HG03045 (cell line): ENCODE data around the gene IMMP2L.

Experiments used
- ATAC-seq: cut with Tn5 transposase; IDR thresholded peaks from one replicate; pipeline ENCODE4 v1.9.1; 2021; ENCODE audit warnings: mild to moderate bottlenecking, moderate library complexity; ENCODE audit not compliant: unreplicated experiment

The IMMP2L gene

GRCh38 chr7:111232249-111233084 lies 329.8 kb downstream of the IMMP2L start:
- no peak for ATAC-seq

- ATAC-seq = no peak
These were observed 332.4 kb downstream of the IMMP2L start for GRCh38 chr7:111229916-111230315.

GRCh38 chr7:111229181-111229740 lies 333.0 kb downstream of the IMMP2L start:
- ATAC-seq = no peak

GRCh38 chr7:111228437-111228836 lies 333.9 kb downstream of the IMMP2L start:
- no peak for ATAC-seq

GRCh38 chr7:111226800-111227199 lies 335.5 kb downstream of the IMMP2L start:
- ATAC-seq = no peak

GRCh38 chr7:111224354-111225231 lies 337.7 kb downstream of the IMMP2L start:
- ATAC-seq = no peak

GRCh38 chr7:111223802-111224253 lies 338.5 kb downstream of the IMMP2L start:
- ATAC-seq = no peak

GRCh38 chr7:111215550-111215949 lies 346.7 kb downstream of the IMMP2L start:
- ATAC-seq = no peak

- no peak for ATAC-seq
These were observed 349.3 kb downstream of the IMMP2L start for GRCh38 chr7:111212857-111213523.

GRCh38 chr7:111210996-111211395 lies 351.3 kb downstream of the IMMP2L start:
- ATAC-seq = no peak

GRCh38 chr7:111210043-111210442 lies 352.2 kb downstream of the IMMP2L start:
- no peak for ATAC-seq

- no peak for ATAC-seq
These were observed 357.0 kb downstream of the IMMP2L start for GRCh38 chr7:111205251-111205650.

- no peak for ATAC-seq
These were observed 360.0 kb downstream of the IMMP2L start for GRCh38 chr7:111202321-111202720.

GRCh38 chr7:111199643-111200042 lies 362.6 kb downstream of the IMMP2L start:
- no peak for ATAC-seq

GRCh38 chr7:111198255-111198654 lies 364.0 kb downstream of the IMMP2L start:
- ATAC-seq = no peak

GRCh38 chr7:111196655-111197054 lies 365.6 kb downstream of the IMMP2L start:
- ATAC-seq = no peak

GRCh38 chr7:111192614-111193413 lies 369.5 kb downstream of the IMMP2L start:
- ATAC-seq = no peak

GRCh38 chr7:111190804-111191203 lies 371.5 kb downstream of the IMMP2L start:
- ATAC-seq = no peak

- ATAC-seq = no peak
These were observed 377.3 kb downstream of the IMMP2L start for GRCh38 chr7:111184987-111185386.

GRCh38 chr7:111183321-111183720 lies 379.0 kb downstream of the IMMP2L start:
- ATAC-seq = no peak
